SH-SY5Y (cell line): Measurements from ENCODE around the gene INAVA.

ENCODE experiments used
- GATA2 ChIP-seq: IDR thresholded peaks from 2 replicates; pipeline ENCODE4 v1.6.1; 2011; ENCODE audit warnings: mild to moderate bottlenecking, low read depth, low read length
- GATA3 ChIP-seq: IDR thresholded peaks from 2 replicates; pipeline ENCODE4 v1.6.1; 2011; ENCODE audit warnings: low read depth, mild to moderate bottlenecking, low read length, moderate library complexity

GRCh38 chr1:200866116-200866515, 28.6 kb upstream of the INAVA start:
- TF ChIP-seq GATA3 (no peak), GATA2 (no peak)
